ENCODE measurements around the gene FER1L5. TPM values are rescaled to one million over a fixed set of nuclear protein-coding genes. Genes with fewer than 3 reads are reported as not detected.

FER1L5 gene
- total RNA-seq, 1 experiment from 2014 or later, result 0.07 TPM

GRCh38 chr2:96710985-96711384 is 68.4 kb downstream of the FER1L5 start:
- Histone ChIP-seq H3K27me3 (replicated peaks; ENCODE audit: control insufficient read depth, insufficient read depth, low read length) (no peaks in the 10 kb centered on the region), H3K4me3 (ENCODE audit: low read depth, low read length) (no peak overlapping the region), H3K9me3 (no peaks in the 10 kb centered on the region), H3K4me1 (no peaks in the 10 kb centered on the region), H3K36me3 (ENCODE audit: control insufficient read depth, insufficient read depth, low read length) (peaks cover 2% of the 10 kb centered on the region)
- no peak for DNase-seq
- TF ChIP-seq CTCF (IDR thresholded peaks at IDR 0.05; ENCODE audit: insufficient read depth in 1 of 2, low read depth in 1 of 2, low read length in 1 of 2, severe bottlenecking in 1 of 2, unreplicated experiment in 1 of 2), result no peak
- H3K36me3 Mint-ChIP-seq (ENCODE audit: insufficient read depth, unreplicated experiment), result peaks cover 18% of the 10 kb centered on the region
- no peaks in the 10 kb centered on the region for H3K27me3 Mint-ChIP-seq (ENCODE audit: insufficient read depth, unreplicated experiment)
- no peaks in the 10 kb centered on the region for H3K9me3 Mint-ChIP-seq (ENCODE audit: unreplicated experiment)
- H3K27ac Mint-ChIP-seq (ENCODE audit: unreplicated experiment), result no peak overlapping the region
- no TSS peak for BruUV-seq (replicated peaks)
- intact Hi-C loops (cut with micrococcal nuclease; ENCODE audit: unreplicated experiment), result no loop called here
- no peak overlapping the region for H3K4me3 Mint-ChIP-seq (ENCODE audit: unreplicated experiment)
- ChIA-PET POLR2A (no interaction called here), CTCF (no interaction called here)
- H3K4me1 Mint-ChIP-seq (ENCODE audit: low read depth, unreplicated experiment), result no peaks in the 10 kb centered on the region

DNA sequence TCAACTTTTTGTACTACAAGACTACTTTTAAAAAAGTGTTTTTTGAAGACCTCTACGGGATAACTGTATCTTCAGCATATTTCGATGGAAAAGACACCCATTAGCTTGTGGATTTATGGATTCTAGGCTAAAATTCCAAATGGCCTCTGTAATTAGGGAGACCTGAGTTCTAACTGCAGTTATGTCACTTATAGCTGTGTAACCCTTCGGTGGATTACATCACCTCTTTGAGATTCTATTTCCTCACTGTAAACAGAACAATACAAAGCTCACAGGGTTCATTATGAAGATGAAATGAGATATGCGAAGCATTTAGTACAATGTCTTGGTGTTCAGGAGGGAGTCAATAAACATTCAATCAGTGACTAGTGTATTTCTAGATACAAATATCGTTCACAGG is 73.1 kb downstream of the FER1L5 start:
- H3K9me3 ChIP-seq, result no peaks in the 10 kb centered on the region
- H3K27ac Mint-ChIP-seq (ENCODE audit: unreplicated experiment), result no peak overlapping the region
- ChIA-PET POLR2A (interaction anchor here (0.5 to 0.6 kb wide), 2 partner anchors 45 to 302 kb away, joined by 3 to 11 read pairs; no protein-coding TSS in a partner anchor), CTCF (interaction anchor here (0.5 to 1.5 kb wide), 3 partner anchors 45 to 142 kb away, joined by 3 to 5 read pairs (median 3); partner anchors contain the start of genes ANKRD39 and CNNM4)
- H3K9me3 Mint-ChIP-seq (ENCODE audit: unreplicated experiment), result no peaks in the 10 kb centered on the region
- BruUV-seq (replicated peaks), result no TSS peak
- H3K27me3 ChIP-seq (replicated peaks; ENCODE audit: control insufficient read depth, insufficient read depth, low read length), result no peaks in the 10 kb centered on the region
- no peak for TF ChIP-seq CTCF (IDR thresholded peaks at IDR 0.05; ENCODE audit: insufficient read depth in 1 of 2, low read depth in 1 of 2, low read length in 1 of 2, severe bottlenecking in 1 of 2, unreplicated experiment in 1 of 2)
- H3K4me3 Mint-ChIP-seq (ENCODE audit: unreplicated experiment), result no peak overlapping the region
- intact Hi-C loops (cut with micrococcal nuclease; ENCODE audit: unreplicated experiment), result no loop called here
- DNase-seq, result no peak
- no peaks in the 10 kb centered on the region for H3K27me3 Mint-ChIP-seq (ENCODE audit: insufficient read depth, unreplicated experiment)
- H3K4me3 ChIP-seq (ENCODE audit: low read depth, low read length), result no peak overlapping the region
- no peaks in the 10 kb centered on the region for H3K4me1 Mint-ChIP-seq (ENCODE audit: low read depth, unreplicated experiment)
- H3K36me3 ChIP-seq (ENCODE audit: control insufficient read depth, insufficient read depth, low read length), result no peaks in the 10 kb centered on the region; the same call in 1 of the 2 replicates
- peaks cover 17% of the 10 kb centered on the region for H3K36me3 Mint-ChIP-seq (ENCODE audit: insufficient read depth, unreplicated experiment)
- no peaks in the 10 kb centered on the region for H3K4me1 ChIP-seq

DNA sequence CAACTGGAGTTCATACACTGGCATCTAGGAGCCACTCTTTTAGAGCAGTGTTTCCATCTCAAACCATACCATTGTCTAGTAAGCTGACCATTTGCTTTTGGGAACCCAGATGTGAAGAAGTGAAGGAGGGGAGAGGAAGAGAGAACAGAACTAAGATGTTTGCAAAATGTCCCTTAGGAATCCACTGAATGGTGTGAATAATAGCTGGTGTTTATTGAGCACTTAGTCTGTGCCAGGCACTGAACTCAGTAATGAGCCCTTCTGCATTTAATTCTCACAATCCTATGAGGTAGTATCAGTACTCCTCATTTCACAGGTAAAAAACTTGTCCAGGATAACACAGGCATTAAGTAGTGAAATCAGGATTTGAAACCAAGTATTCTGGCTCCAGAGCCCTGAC is 73.8 kb downstream of the FER1L5 start:
- no peaks in the 10 kb centered on the region for H3K27me3 Mint-ChIP-seq (ENCODE audit: insufficient read depth, unreplicated experiment)
- intact Hi-C loops (cut with micrococcal nuclease; ENCODE audit: unreplicated experiment), result no loop called here
- peaks cover 23% of the 10 kb centered on the region for H3K36me3 Mint-ChIP-seq (ENCODE audit: insufficient read depth, unreplicated experiment)

More for the DNA sequence above, 73.8 kb downstream of the FER1L5 start:
- CTCF ChIA-PET, result interaction anchor here (0.9 to 1.5 kb wide), 2 partner anchors 44 to 112 kb away, joined by 3 read pairs; partner anchors contain the start of gene CNNM4
- POLR2A ChIA-PET, result no interaction called here
- TF ChIP-seq CTCF (IDR thresholded peaks at IDR 0.05; ENCODE audit: insufficient read depth in 1 of 2, low read depth in 1 of 2, low read length in 1 of 2, severe bottlenecking in 1 of 2, unreplicated experiment in 1 of 2), result no peak
- no peak overlapping the region for H3K4me3 Mint-ChIP-seq (ENCODE audit: unreplicated experiment)
- no peak for DNase-seq
- no peaks in the 10 kb centered on the region for H3K9me3 Mint-ChIP-seq (ENCODE audit: unreplicated experiment)
- Histone ChIP-seq H3K9me3 (no peaks in the 10 kb centered on the region), H3K36me3 (ENCODE audit: control insufficient read depth, insufficient read depth, low read length) (no peaks in the 10 kb centered on the region; the same call in 1 of the 2 replicates), H3K27me3 (replicated peaks; ENCODE audit: control insufficient read depth, insufficient read depth, low read length) (no peaks in the 10 kb centered on the region), H3K4me3 (ENCODE audit: low read depth, low read length) (no peak overlapping the region), H3K4me1 (no peaks in the 10 kb centered on the region)
- H3K27ac Mint-ChIP-seq (ENCODE audit: unreplicated experiment), result no peak overlapping the region
- BruUV-seq (replicated peaks), result no TSS peak
- no peaks in the 10 kb centered on the region for H3K4me1 Mint-ChIP-seq (ENCODE audit: low read depth, unreplicated experiment)

Measured in Caco-2 (cell line).